ENCODE data around the gene HELQ. TPM values are rescaled to one million over a fixed set of nuclear protein-coding genes. Genes with fewer than 3 reads are reported as not detected.

HELQ gene
- polyA plus RNA-seq, 3 donors: 7.0 to 11.3 (median 11.1) TPM

DNA sequence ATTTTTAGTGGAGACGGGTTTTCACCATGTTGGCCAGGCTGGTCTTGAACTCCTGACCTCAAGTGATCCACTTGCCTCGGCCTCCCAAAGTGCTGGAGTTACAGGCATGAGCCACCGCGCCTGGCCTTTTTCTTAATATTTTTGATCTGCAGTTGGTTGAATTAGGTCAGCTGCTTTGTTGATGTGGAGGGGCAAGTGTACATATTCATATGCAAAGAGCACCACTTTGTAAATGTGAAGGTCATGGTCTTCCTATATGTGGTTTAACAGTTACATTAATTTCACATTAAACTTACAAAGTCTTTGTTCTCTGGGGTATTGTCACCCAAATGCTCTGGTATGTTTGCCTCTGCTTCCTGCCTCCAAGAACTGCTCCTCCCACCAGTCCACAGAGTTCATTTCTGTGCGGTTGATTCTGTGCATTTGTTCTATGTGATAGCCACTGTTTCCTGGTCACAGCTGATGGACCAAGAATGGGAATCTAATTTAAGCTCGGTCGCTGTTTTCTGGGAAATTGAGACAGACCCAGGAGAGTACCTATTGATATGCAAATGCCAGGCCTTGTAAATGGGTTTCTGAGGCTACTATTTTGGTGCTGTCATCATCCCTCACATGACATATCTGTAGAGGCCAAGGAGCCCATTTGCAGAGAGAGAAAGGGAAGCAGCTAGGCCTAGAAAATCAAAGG is 94.1 kb downstream of the HELQ start:
- H3K9ac ChIP-seq (ENCODE audit: insufficient read depth, low read length, poor library complexity, severe bottlenecking): no peak overlapping the region
- no peak overlapping the region for H3K4me3 ChIP-seq (replicated peaks in 1 of 3; ENCODE audit: low read depth in 2 of 3, low read length in 3 of 3)
- intact Hi-C loops (cut with micrococcal nuclease): no loop called here
- no peak overlapping the region for H3K27ac ChIP-seq (ENCODE audit: low read depth in 1 of 2, low read length in 2 of 2)
- no peaks in the 10 kb centered on the region for H3K36me3 Mint-ChIP-seq
- peaks cover 16% of the 10 kb centered on the region for H3K4me1 Mint-ChIP-seq
- no peak overlapping the region for H3K4me3 Mint-ChIP-seq
- no peaks in the 10 kb centered on the region for H4K20me1 ChIP-seq (ENCODE audit: insufficient read depth, low read length)
- H2AFZ ChIP-seq (ENCODE audit: insufficient read depth, low read depth, low read length, poor library complexity, severe bottlenecking): no peak overlapping the region
- no peaks in the 10 kb centered on the region for H3K9me3 ChIP-seq (replicated peaks in 1 of 2; ENCODE audit: control insufficient read depth in 1 of 2, insufficient read depth in 1 of 2, low read length in 2 of 2)
- H3K9me3 Mint-ChIP-seq: peaks cover 0 to 3% (median 0%) of the 10 kb centered on the region in 7 donors
- peaks cover 2 to 6% (median 3%) of the 10 kb centered on the region in 3 donors for H3K27me3 Mint-ChIP-seq (ENCODE audit: low read depth in 3 of 3)
- no peak overlapping the region for H3K4me2 ChIP-seq (replicated peaks; ENCODE audit: extremely low read depth, low read length, poor library complexity, severe bottlenecking)
- H3K27me3 ChIP-seq (ENCODE audit: control insufficient read depth in 2 of 2, insufficient read depth in 2 of 2, low read length in 2 of 2): no peaks in the 10 kb centered on the region
- 100% methylated on average over 5 of the region's 7 CpGs for WGBS (ENCODE audit: insufficient coverage)
- H3K4me1 ChIP-seq (ENCODE audit: control insufficient read depth in 1 of 2, insufficient read depth in 2 of 2, low read length in 2 of 2): no peaks in the 10 kb centered on the region
- no peaks in the 10 kb centered on the region for H3K36me3 ChIP-seq (replicated peaks in 1 of 2; ENCODE audit: control insufficient read depth in 1 of 2, insufficient read depth in 2 of 2, low read length in 2 of 2)
- H3K27ac Mint-ChIP-seq: peak overlapping the region in 1 of 7 donors; percentile 13
- H3K79me2 ChIP-seq (ENCODE audit: insufficient read depth, low read length): no peaks in the 10 kb centered on the region
- TF ChIP-seq, protein P1, sequence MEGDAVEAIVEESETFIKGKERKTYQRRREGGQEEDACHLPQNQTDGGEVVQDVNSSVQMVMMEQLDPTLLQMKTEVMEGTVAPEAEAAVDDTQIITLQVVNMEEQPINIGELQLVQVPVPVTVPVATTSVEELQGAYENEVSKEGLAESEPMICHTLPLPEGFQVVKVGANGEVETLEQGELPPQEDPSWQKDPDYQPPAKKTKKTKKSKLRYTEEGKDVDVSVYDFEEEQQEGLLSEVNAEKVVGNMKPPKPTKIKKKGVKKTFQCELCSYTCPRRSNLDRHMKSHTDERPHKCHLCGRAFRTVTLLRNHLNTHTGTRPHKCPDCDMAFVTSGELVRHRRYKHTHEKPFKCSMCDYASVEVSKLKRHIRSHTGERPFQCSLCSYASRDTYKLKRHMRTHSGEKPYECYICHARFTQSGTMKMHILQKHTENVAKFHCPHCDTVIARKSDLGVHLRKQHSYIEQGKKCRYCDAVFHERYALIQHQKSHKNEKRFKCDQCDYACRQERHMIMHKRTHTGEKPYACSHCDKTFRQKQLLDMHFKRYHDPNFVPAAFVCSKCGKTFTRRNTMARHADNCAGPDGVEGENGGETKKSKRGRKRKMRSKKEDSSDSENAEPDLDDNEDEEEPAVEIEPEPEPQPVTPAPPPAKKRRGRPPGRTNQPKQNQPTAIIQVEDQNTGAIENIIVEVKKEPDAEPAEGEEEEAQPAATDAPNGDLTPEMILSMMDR (IDR thresholded peaks at IDR 0.05): no peak
- DNase-seq: no peak

DNA sequence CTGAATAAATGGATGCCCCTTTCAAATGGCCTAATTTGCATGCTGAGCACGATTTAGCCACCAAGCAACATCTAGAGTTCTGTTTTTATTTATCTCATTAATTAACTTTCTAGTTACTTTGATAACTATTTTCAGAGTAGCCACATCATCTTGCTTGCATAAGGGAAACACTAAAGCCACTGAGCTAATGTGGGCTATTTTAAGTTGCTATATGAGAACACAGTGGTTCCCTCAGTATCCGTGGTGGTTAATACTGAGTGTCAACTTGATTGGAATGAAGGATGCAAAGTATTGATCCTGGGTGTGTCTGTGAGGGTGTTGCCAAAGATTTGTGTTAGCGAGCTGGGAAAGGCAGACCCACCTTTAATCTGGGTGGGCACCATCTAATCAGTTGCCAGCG is 95.6 kb downstream of the HELQ start:
- Histone ChIP-seq H3K36me3 (replicated peaks in 1 of 2; ENCODE audit: control insufficient read depth in 1 of 2, insufficient read depth in 2 of 2, low read length in 2 of 2) (no peaks in the 10 kb centered on the region), H3K9ac (ENCODE audit: insufficient read depth, low read length, poor library complexity, severe bottlenecking) (no peak overlapping the region), H2AFZ (ENCODE audit: insufficient read depth, low read depth, low read length, poor library complexity, severe bottlenecking) (no peak overlapping the region), H3K9me3 (replicated peaks in 1 of 2; ENCODE audit: control insufficient read depth in 1 of 2, insufficient read depth in 1 of 2, low read length in 2 of 2) (no peaks in the 10 kb centered on the region), H3K4me3 (replicated peaks in 1 of 3; ENCODE audit: low read depth in 2 of 3, low read length in 3 of 3) (no peak overlapping the region), H3K4me2 (replicated peaks; ENCODE audit: extremely low read depth, low read length, poor library complexity, severe bottlenecking) (no peak overlapping the region), H4K20me1 (ENCODE audit: insufficient read depth, low read length) (no peaks in the 10 kb centered on the region), H3K4me1 (ENCODE audit: control insufficient read depth in 1 of 2, insufficient read depth in 2 of 2, low read length in 2 of 2) (no peaks in the 10 kb centered on the region), H3K27ac (ENCODE audit: low read depth in 1 of 2, low read length in 2 of 2) (no peak overlapping the region), H3K27me3 (ENCODE audit: control insufficient read depth in 2 of 2, insufficient read depth in 2 of 2, low read length in 2 of 2) (no peaks in the 10 kb centered on the region), H3K79me2 (ENCODE audit: insufficient read depth, low read length) (no peaks in the 10 kb centered on the region)
- Mint-ChIP-seq H3K27ac (no peak overlapping the region), H3K4me3 (no peak overlapping the region), H3K27me3 (ENCODE audit: low read depth in 3 of 3) (peaks cover 3 to 6% (median 3%) of the 10 kb centered on the region in 3 donors), H3K36me3 (no peaks in the 10 kb centered on the region), H3K4me1 (peaks cover 13% of the 10 kb centered on the region), H3K9me3 (peaks cover 0 to 1% (median 0%) of the 10 kb centered on the region in 7 donors)
- DNase-seq: no peak
- TF ChIP-seq, protein P1 (IDR thresholded peaks at IDR 0.05): no peak
- 94% methylated on average over 2 of the region's 4 CpGs for WGBS (ENCODE audit: insufficient coverage)
- intact Hi-C loops (cut with micrococcal nuclease): no loop called here

All from CD14-positive monocyte (primary cell).